Measurements from ENCODE around the gene BABAM2. TPM values are rescaled to one million over a fixed set of nuclear protein-coding genes. Genes with fewer than 3 reads are reported as not detected.

Gene BABAM2
- total RNA-seq, 2 experiments from 2014 or later, result 19.7 to 33.2 TPM

GRCh38 chr2:28344756-28345373 is 454.3 kb downstream of the BABAM2 start:
- Histone ChIP-seq H3K4me2 (ENCODE audit: low read length) (no peak overlapping the region), H3K36me3 (ENCODE audit: insufficient read depth, low read length) (no peaks in the 10 kb centered on the region), H3K4me3 (ENCODE audit: low read depth, low read length, poor library complexity, severe bottlenecking) (no peak overlapping the region), H2AFZ (ENCODE audit: low read length) (no peak overlapping the region), H3K9me3 (ENCODE audit: low read length) (no peaks in the 10 kb centered on the region), H4K20me1 (ENCODE audit: insufficient read depth, low read length) (no peaks in the 10 kb centered on the region), H3K4me1 (ENCODE audit: insufficient read depth, low read length, poor library complexity, severe bottlenecking) (no peaks in the 10 kb centered on the region), H3K79me2 (ENCODE audit: insufficient read depth, low read depth, low read length) (no peaks in the 10 kb centered on the region), H3K9me2 (ENCODE audit: insufficient read depth, low read length) (no peaks in the 10 kb centered on the region), H3K27ac (ENCODE audit: low read depth, low read length, poor library complexity, severe bottlenecking) (no peak overlapping the region)
- BruUV-seq (replicated peaks), result no TSS peak
- no peak for DNase-seq (ENCODE audit: low spot score)
- ChIA-PET POLR2A (interaction anchor here (0.6 kb wide), 1 partner anchor 45 kb away, joined by 4 read pairs; no protein-coding TSS in a partner anchor), CTCF (ENCODE audit: unreplicated experiment) (no interaction called here)
- intact Hi-C loops (cut with micrococcal nuclease; ENCODE audit: unreplicated experiment), result no loop called here
- no peak for TF ChIP-seq EZH2phosphoT487 (IDR thresholded peaks at IDR 0.05; ENCODE audit: borderline replicate concordance, low read depth, low read length)
- TF ChIP-seq CTCF (conservative IDR thresholded peaks at IDR 0.05; ENCODE audit: low read length), result no peak

DNA sequence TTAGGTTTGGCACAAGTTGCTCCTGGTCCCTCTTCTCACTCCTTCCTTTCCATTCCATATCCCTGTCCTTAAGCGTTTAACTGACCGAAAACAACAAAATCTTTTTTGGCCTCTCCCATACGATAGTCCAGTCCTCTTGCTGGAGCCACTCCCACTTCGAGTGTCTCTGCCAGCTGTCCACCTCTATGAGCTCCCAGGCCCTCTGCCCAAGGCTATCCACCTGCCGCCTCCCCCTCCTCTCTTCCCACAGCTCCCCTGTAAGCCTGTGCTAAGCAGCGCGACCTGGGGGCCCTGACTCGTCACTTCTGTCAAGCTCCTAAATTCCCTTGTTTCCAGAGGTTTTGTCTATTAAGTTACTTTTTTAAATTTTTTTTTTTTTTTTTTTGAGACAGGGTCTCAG is 455.1 kb downstream of the BABAM2 start:
- ChIA-PET POLR2A (interaction anchor here (0.6 to 0.7 kb wide), 2 partner anchors 23 to 44 kb away, joined by 3 to 4 read pairs; no protein-coding TSS in a partner anchor), CTCF (ENCODE audit: unreplicated experiment) (no interaction called here)
- intact Hi-C loops (cut with micrococcal nuclease; ENCODE audit: unreplicated experiment), result no loop called here
- DNase-seq (ENCODE audit: low spot score), result no peak
- Histone ChIP-seq H4K20me1 (ENCODE audit: insufficient read depth, low read length) (no peaks in the 10 kb centered on the region), H3K27ac (ENCODE audit: low read depth, low read length, poor library complexity, severe bottlenecking) (no peak overlapping the region), H3K4me2 (ENCODE audit: low read length) (no peak overlapping the region), H3K4me1 (ENCODE audit: insufficient read depth, low read length, poor library complexity, severe bottlenecking) (no peaks in the 10 kb centered on the region), H2AFZ (ENCODE audit: low read length) (no peak overlapping the region), H3K9me2 (ENCODE audit: insufficient read depth, low read length) (no peaks in the 10 kb centered on the region), H3K9me3 (ENCODE audit: low read length) (no peaks in the 10 kb centered on the region), H3K36me3 (ENCODE audit: insufficient read depth, low read length) (no peaks in the 10 kb centered on the region), H3K4me3 (ENCODE audit: low read depth, low read length, poor library complexity, severe bottlenecking) (no peak overlapping the region), H3K79me2 (ENCODE audit: insufficient read depth, low read depth, low read length) (no peaks in the 10 kb centered on the region)
- TF ChIP-seq EZH2phosphoT487 (IDR thresholded peaks at IDR 0.05; ENCODE audit: borderline replicate concordance, low read depth, low read length) (no peak), CTCF (conservative IDR thresholded peaks at IDR 0.05; ENCODE audit: low read length) (no peak)
- no TSS peak for BruUV-seq (replicated peaks)

- intact Hi-C loops (cut with micrococcal nuclease; ENCODE audit: unreplicated experiment), result no loop called here
Measured at GRCh38 chr2:28346587-28346986, 456.1 kb downstream of the BABAM2 start.

More at GRCh38 chr2:28346587-28346986, 456.1 kb downstream of the BABAM2 start:
- no peaks in the 10 kb centered on the region for H3K9me2 ChIP-seq (ENCODE audit: insufficient read depth, low read length)
- TF ChIP-seq EZH2phosphoT487 (IDR thresholded peaks at IDR 0.05; ENCODE audit: borderline replicate concordance, low read depth, low read length) (no peak), CTCF (conservative IDR thresholded peaks at IDR 0.05; ENCODE audit: low read length) (no peak)
- H4K20me1 ChIP-seq (ENCODE audit: insufficient read depth, low read length), result no peaks in the 10 kb centered on the region
- DNase-seq (ENCODE audit: low spot score), result no peak
- H3K4me2 ChIP-seq (ENCODE audit: low read length), result no peak overlapping the region
- no peak overlapping the region for H3K27ac ChIP-seq (ENCODE audit: low read depth, low read length, poor library complexity, severe bottlenecking)
- no TSS peak for BruUV-seq (replicated peaks)
- no peaks in the 10 kb centered on the region for H3K79me2 ChIP-seq (ENCODE audit: insufficient read depth, low read depth, low read length)
- H2AFZ ChIP-seq (ENCODE audit: low read length), result no peak overlapping the region
- ChIA-PET CTCF (ENCODE audit: unreplicated experiment) (no interaction called here), POLR2A (interaction anchor here (0.6 kb wide), 1 partner anchor 813 kb away, joined by 3 read pairs; no protein-coding TSS in a partner anchor)
- H3K36me3 ChIP-seq (ENCODE audit: insufficient read depth, low read length), result no peaks in the 10 kb centered on the region
- no peaks in the 10 kb centered on the region for H3K9me3 ChIP-seq (ENCODE audit: low read length)
- H3K4me3 ChIP-seq (ENCODE audit: low read depth, low read length, poor library complexity, severe bottlenecking), result no peak overlapping the region
- H3K4me1 ChIP-seq (ENCODE audit: insufficient read depth, low read length, poor library complexity, severe bottlenecking), result no peaks in the 10 kb centered on the region
